GM18873 (cell line): ENCODE results near the gene PHACTR2.

Experiments
- ATAC-seq: cut with Tn5 transposase; IDR thresholded peaks from one replicate; pipeline ENCODE4 v1.9.1; 2021; ENCODE audit warnings: mild to moderate bottlenecking, moderate library complexity, moderate number of reproducible peaks; ENCODE audit not compliant: unreplicated experiment, low FRiP score

PHACTR2 gene

DNA sequence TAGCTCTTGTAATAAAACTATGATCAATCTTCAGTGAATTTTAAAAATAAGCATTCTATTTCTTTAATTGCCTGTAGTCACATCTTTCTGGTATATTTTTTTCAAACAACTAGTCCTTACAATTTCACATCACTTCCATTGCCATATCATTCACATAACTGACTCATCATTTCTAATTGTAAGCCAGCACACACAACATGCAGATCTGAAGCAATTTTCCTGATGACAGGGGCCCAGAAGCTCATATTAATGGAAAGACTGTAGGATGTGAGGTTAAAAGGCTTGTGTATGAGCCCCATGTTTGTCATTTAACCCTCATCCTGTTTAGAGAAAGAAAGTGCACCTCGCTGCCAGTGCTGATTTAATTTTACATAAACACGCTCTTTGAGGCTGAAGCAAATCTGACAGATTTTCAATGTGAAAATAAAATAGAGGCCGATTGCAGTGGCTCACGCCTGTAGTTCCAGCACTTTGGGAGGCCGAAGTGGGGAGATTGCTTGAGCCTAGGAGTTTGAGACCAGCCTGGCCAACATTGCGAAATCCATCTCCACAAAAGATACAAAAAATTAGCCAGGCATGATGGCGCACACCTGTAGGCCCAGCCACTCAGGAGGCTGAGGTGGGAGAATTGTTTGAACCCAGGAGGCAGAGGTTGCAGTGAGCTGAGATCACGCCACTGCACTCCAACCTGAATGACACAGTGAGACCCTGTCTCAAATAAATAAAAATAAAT lies 125.2 kb downstream of the PHACTR2 start:
- no peak for ATAC-seq

DNA sequence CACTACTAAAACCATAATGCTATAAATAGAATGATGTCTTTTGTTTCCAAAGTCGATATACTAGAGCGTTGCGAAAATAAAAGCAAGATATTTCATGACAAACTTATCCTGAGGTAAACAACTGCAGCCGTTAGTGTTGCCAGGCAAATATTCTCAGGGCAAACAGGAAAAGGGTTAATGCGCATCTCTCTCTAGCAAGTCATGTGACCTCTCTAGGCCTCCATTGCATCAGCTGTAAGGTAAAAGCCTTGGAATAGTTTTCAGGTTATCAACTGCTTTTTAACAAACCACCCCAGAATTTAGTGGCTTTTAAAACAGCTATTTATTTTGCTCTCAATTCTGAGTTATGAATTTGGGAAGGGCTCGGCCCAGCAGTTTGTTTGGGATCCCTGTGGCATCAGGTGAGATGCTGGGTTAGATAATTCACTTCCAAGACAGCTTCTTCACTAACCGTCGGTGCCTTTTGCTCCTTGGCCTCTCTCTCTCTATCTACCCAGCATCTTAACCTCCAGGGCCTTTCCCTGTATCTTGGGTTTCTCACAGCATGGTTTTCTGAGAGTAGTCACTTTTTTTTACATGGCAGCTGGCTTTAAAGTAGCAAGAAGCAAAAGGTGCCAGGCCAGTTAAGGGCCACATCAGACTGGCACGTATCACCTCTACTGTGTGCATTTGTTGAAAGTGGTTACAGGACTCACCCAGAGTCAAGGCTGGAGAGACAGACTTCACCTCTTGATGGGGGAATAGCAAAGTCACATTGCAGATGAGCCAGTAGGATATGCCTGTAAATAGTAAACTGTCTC lies 126.2 kb downstream of the PHACTR2 start:
- no peak for ATAC-seq

DNA sequence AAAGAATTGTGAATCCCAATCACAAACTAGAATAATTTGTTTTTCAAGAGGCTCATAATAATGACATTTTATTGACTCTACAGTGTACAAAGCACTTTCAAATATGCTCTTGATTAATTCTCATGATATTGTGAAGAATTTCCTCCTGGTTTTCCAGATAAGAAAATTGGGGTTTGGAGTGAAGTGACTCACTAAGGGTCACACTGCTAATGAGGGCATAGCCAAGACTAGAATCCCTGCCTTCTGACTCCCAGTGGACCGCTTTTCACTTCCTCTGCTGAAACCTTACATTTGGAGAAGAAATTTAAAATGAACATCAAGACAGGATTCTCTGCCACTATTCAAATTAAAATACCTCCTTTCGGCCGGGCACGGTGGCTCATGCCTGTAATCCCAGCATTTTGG lies 127.1 kb downstream of the PHACTR2 start:
- ATAC-seq: no peak

GRCh38 chr6:143806282-143807102 lies 128.7 kb downstream of the PHACTR2 start:
- ATAC-seq: no peak

DNA sequence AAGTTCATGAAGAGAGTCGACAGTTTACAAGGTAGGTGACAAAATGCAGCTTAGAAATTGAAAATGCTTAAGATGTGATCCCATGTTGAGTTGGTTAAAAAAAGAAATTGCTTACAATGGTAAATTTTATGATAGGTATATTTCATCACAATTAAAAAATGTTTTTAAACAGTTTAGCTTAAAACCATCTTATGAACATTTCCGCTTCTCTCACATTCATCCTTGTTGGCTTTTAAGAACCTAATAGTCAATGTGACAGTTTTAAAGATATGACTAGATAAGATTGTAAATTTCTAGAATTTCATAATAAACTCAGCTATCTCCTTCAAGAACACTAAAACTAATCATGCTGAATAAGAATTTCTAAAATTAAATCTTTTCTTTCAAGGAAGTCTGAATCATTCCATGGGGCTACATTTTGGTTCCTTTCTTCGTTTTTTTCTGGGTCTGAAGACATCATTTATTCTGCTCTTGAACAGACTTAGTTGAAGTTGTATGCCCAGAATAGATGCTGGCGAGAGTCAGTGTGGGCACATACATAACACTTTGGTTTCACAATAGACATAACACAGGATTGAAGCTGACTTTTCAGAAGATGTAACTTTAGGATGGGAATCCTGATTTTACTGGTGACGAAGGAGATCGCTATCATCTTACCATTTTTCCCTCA lies 129.5 kb downstream of the PHACTR2 start:
- no peak for ATAC-seq

- ATAC-seq: no peak
These were observed 133.0 kb downstream of the PHACTR2 start for GRCh38 chr6:143810745-143811144.

- no peak for ATAC-seq
These were observed 133.9 kb downstream of the PHACTR2 start for GRCh38 chr6:143811501-143812157.

DNA sequence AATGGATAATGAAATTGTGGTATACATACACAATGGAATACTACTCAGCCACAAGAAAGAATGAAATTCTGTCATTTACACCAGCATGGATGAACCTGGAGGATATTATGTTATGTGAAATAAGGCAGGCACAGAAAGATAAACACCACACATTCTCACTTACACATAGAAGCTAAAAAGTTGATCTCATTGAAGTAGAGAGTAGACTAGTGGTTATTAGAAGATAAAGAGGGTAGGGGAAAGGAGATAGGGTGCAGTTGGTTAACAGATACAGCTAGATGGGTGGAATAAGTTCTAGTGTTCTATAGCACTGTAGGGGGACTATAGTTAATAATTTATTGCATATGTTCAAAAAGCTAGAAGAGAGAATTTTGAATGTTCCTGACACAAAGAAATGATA lies 139.9 kb downstream of the PHACTR2 start:
- ATAC-seq: no peak

GRCh38 chr6:143821359-143821758 lies 143.6 kb downstream of the PHACTR2 start:
- no peak for ATAC-seq

GRCh38 chr6:143822584-143823024 lies 144.8 kb downstream of the PHACTR2 start:
- no peak for ATAC-seq

GRCh38 chr6:143823548-143823947 lies 145.8 kb downstream of the PHACTR2 start:
- ATAC-seq: no peak

GRCh38 chr6:143828572-143828971 lies 150.8 kb downstream of the PHACTR2 start:
- ATAC-seq: no peak

DNA sequence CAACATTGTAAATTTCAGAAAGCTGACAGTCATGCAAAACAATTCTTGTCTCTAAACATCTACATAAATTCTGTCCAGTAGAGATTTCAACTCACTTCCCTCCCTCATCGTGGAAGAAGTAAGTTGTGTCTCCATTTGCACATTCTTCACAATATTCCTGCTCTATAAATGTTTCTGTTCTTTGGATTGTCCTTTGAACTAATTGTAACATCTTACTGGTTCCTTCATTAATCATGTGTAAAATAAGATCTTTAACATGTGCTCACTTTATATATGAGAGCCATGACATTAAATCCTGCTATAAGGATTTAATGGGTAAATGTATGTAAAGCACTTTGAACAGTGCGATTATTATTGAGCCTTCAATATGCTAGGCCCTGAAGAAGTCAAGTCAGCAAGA lies 158.4 kb downstream of the PHACTR2 start:
- ATAC-seq: no peak

- no peak for ATAC-seq
These were observed 160.6 kb downstream of the PHACTR2 start for GRCh38 chr6:143838395-143838794.

GRCh38 chr6:143839196-143839595 lies 161.4 kb downstream of the PHACTR2 start:
- no peak for ATAC-seq

- no peak for ATAC-seq
These were observed 163.0 kb downstream of the PHACTR2 start for GRCh38 chr6:143840595-143841265.

DNA sequence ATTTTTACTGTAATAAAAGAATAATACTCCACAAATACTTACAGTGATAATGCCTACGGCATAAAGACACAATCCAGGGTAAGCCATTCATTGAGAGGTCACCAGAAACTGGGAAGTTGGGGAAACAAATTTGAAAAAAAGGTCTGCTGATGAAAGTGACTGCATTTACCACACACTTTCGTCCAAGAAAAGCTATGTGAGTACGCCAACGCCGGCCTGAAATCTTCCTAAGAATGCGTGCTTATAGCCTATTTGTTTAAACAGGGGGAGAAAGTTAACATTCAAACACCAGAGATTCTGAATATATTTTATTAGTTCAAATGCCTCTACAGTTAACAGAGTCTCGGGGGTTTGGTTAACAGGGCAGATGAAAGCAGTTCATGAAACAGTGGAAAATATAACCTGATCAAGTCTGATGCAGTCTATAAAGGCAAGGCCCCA lies 164.7 kb downstream of the PHACTR2 start:
- no peak for ATAC-seq

DNA sequence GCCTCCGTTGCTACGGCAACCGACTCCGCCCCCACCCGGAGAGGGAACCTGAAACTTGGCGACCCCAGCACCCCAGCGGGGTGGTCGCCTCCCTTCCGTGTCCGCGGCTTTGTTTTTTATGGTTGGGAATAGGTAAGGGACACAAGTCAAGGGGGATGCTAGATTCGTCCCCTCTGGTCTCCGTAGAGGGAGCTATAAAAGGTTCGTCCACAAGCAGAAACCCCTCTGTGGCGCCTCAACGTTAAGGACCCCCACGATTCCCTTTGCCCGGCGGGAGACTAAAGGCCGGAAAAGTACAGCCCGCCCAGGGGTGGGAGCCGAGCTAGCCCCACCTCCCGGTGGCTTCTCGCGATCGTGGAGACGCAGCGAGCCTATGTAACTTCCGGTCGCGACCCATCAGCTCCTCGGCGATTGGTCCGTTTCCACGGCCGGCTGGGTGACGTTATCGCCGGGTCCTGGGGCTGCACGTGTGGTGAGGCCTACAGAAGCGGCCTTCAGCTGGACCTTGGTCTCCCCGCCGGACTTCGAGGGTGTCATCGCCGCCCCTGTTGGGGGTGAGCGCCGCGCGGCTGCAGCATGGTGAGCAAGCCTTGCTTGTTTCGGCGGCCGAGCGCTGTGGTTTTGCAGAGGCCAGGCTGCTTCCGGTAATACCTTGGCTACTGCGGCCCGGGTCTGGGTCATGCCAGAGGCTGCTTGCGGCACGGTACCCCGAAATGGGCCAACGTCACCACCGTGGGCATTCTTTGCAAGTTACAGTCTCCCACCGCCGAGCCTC lies 165.3 kb downstream of the PHACTR2 start, which contains the start of gene LTV1:
Gene LTV1, plus strand, starts transcription at position 437 of the 775 bp plus-strand sequence. Its CDS starts 140 bp downstream, at position 577.
- peak; percentile 98 for ATAC-seq

GRCh38 chr6:143843677-143843999 lies 165.9 kb downstream of the PHACTR2 start:
- peak; percentile 3 for ATAC-seq
